A549 (cell line): ENCODE data around the gene LYPD8. TPM values are rescaled to one million over a fixed set of nuclear protein-coding genes. Genes with fewer than 3 reads are reported as not detected.

Source experiments
- ATAC-seq, 2 experiments: fragments of 200-7000 bp in 1 of 2; fragments of >200 bp in 1 of 2; cut with Nextera tagmentation in 1 of 2; cut with Tn5 transposase in 1 of 2; 3 replicates each; pipeline versions ENCODE4 v1.8.0 to v1.9.1; 2018 to 2020; ENCODE audit warnings: mild to moderate bottlenecking in 1 of 2, moderate library complexity in 1 of 2
- CTCF ChIA-PET: fragments of 300-600 bp; sonication (Branson Sonifier 250); formaldehyde crosslinking; extraction: SDS; loops from one replicate; lab custom pipeline; 2021; ENCODE audit warnings: antibody characterized with exemption, inconsistent platforms; lab: Yijun Ruan, JAX
- POLR2A ChIA-PET: fragments of 350-600 bp; formaldehyde crosslinking; extraction: SDS; loops from one replicate; lab custom pipeline; 2021; ENCODE audit warnings: antibody characterized with exemption, inconsistent platforms; lab: Yijun Ruan, JAX
- DNase-seq, 2 experiments: peaks; one replicate each; pipeline versions ENCODE4 v3.0.0 to v3.0.0-alpha.2; 2011 to 2016; ENCODE audit warnings: low read depth in 1 of 2, low spot score in 1 of 2
- FAIRE-seq: peaks from 2 replicates; lab custom pipeline; 2011; peaks lifted over from hg19 to GRCh38; lab: Jason Lieb, UNC
- H3K27ac ChIP-seq, 2 experiments: fragments of >200 bp; sonication (Bioruptor Twin); formaldehyde crosslinking; 3 replicates each; pipeline ENCODE4 v1.5.1; 2016 to 2017
- H3K4me1 ChIP-seq: fragments of >200 bp; sonication (Bioruptor Twin); formaldehyde crosslinking; 3 replicates; pipeline ENCODE4 v1.6.1; 2016
- H3K4me2 ChIP-seq: fragments of >200 bp; sonication (Bioruptor Twin); formaldehyde crosslinking; 3 replicates; pipeline ENCODE4 v1.6.1; 2016
- H3K4me3 ChIP-seq: fragments of >200 bp; sonication (Bioruptor Twin); formaldehyde crosslinking; 3 replicates; pipeline ENCODE4 v1.5.1; 2016
- H3K9me3 ChIP-seq: fragments of >200 bp; sonication (Bioruptor Twin); formaldehyde crosslinking; 3 replicates; pipeline ENCODE4 v1.6.1; 2016
- CEBPB ChIP-seq, 2 experiments: fragments of >200 bp in 1 of 2; sonication (Bioruptor Twin) in 1 of 2; formaldehyde crosslinking in 1 of 2; IDR thresholded peaks; 2 replicates each; pipeline ENCODE4 v1.6.1; 2012 to 2016
- CHD2 ChIP-seq: fragments of 150-350 bp; IDR thresholded peaks from 2 replicates; pipeline ENCODE4 v1.6.1; 2014; ENCODE audit warnings: low read length; ENCODE audit not compliant: partially characterized antibody
- E2F6 ChIP-seq: IDR thresholded peaks from 2 replicates; pipeline ENCODE4 v1.6.1; 2012; ENCODE audit warnings: low read depth, borderline replicate concordance
- EHMT2 ChIP-seq: fragments of 200-600 bp; sonication (generic); IDR thresholded peaks from 2 replicates; pipeline ENCODE4 v1.6.1; 2016; ENCODE audit warnings: antibody characterized with exemption, low read depth, mild to moderate bottlenecking, moderate library complexity
- ELK1 ChIP-seq: fragments of 150-350 bp; IDR thresholded peaks from 2 replicates; pipeline ENCODE4 v1.6.1; 2014; ENCODE audit warnings: low read depth, mild to moderate bottlenecking, low read length
- HDAC2 ChIP-seq: fragments of 200-600 bp; sonication (generic); IDR thresholded peaks from 2 replicates; pipeline ENCODE4 v1.6.1; 2016
- HEYL ChIP-seq: fragments of 250-450 bp; sonication (Bioruptor Pico); IDR thresholded peaks from 2 replicates; pipeline ENCODE4 v1.8.0; 2021; ENCODE audit warnings: mild to moderate bottlenecking, moderate library complexity
- HOXA7 ChIP-seq: fragments of 250-450 bp; sonication (Bioruptor Pico); IDR thresholded peaks from 2 replicates; pipeline ENCODE4 v1.5.0; 2020; ENCODE audit warnings: mild to moderate bottlenecking, moderate library complexity
- HOXB13 ChIP-seq: fragments of 250-450 bp; sonication (Bioruptor Pico); IDR thresholded peaks from 2 replicates; pipeline ENCODE4 v1.5.0; 2020; ENCODE audit warnings: low read depth, mild to moderate bottlenecking, moderate library complexity
- JUNB ChIP-seq: fragments of >200 bp; sonication (Bioruptor Twin); formaldehyde crosslinking; IDR thresholded peaks from 2 replicates; pipeline ENCODE4 v1.6.1; 2016
- MAX ChIP-seq: IDR thresholded peaks from 2 replicates; pipeline ENCODE4 v1.6.1; 2012
- MAZ ChIP-seq: fragments of 150-350 bp; IDR thresholded peaks from 2 replicates; pipeline ENCODE4 v1.6.1; 2014; ENCODE audit warnings: antibody characterized with exemption, low read depth, low read length, borderline replicate concordance
- PBX3 ChIP-seq: IDR thresholded peaks from 2 replicates; pipeline ENCODE4 v1.6.1; 2012
- POLR2A ChIP-seq: IDR thresholded peaks from 2 replicates; pipeline ENCODE4 v1.6.1; 2012; ENCODE audit warnings: mild to moderate bottlenecking, low read length
- RARB ChIP-seq: fragments of 250-450 bp; sonication (Bioruptor Pico); IDR thresholded peaks from 2 replicates; pipeline ENCODE4 v1.8.0; 2021; ENCODE audit warnings: mild to moderate bottlenecking, moderate library complexity
- RNF2 ChIP-seq: fragments of 200-600 bp; sonication (generic); IDR thresholded peaks from 2 replicates; pipeline ENCODE4 v1.6.1; 2016; ENCODE audit warnings: low read depth, mild to moderate bottlenecking, antibody characterized with exemption, moderate library complexity, borderline replicate concordance
- SMC3 ChIP-seq: fragments of >200 bp; sonication (Bioruptor Twin); formaldehyde crosslinking; IDR thresholded peaks from 3 replicates; pipeline ENCODE4 v1.6.1; 2018; ENCODE audit warnings: inconsistent platforms
- SREBF2 ChIP-seq: fragments of 450-650 bp; IDR thresholded peaks from 2 replicates; pipeline ENCODE4 v1.6.1; 2014; ENCODE audit warnings: mild to moderate bottlenecking, moderate library complexity
- TP53 ChIP-seq: fragments of 250-450 bp; sonication (Bioruptor Pico); IDR thresholded peaks from 2 replicates; pipeline ENCODE4 v1.5.0; 2021; ENCODE audit warnings: mild to moderate bottlenecking, moderate library complexity
- ZC3H11A ChIP-seq: fragments of 450-650 bp; IDR thresholded peaks from 2 replicates; pipeline ENCODE4 v1.6.1; 2014; ENCODE audit warnings: antibody characterized with exemption, mild to moderate bottlenecking
- ZFP36 ChIP-seq: fragments of 450-650 bp; IDR thresholded peaks from 2 replicates; pipeline ENCODE4 v1.6.1; 2014; ENCODE audit warnings: borderline replicate concordance; ENCODE audit not compliant: partially characterized antibody
- ZSCAN20 ChIP-seq: fragments of 250-450 bp; sonication (Bioruptor Pico); IDR thresholded peaks from 2 replicates; pipeline ENCODE4 v1.8.0; 2022; ENCODE audit warnings: mild to moderate bottlenecking, moderate library complexity
- WGBS: methylation state at CpG from one replicate; pipeline ENCODE4 v1.1.6; 2017; ENCODE audit errors: missing lambda C conversion rate; 5-methylcytosine and 5-hydroxymethylcytosine counted together
- polyA plus RNA-seq, 4 experiments: library from polyadenylated mRNA; depleted of rRNA in 3 of 4; stranded (reverse); fragments of >200 nt; fragmentation: RNase III in 1 of 4; extraction: RNeasy Plus Mini Kit Qiagen cat#74134 plus additional on column Dnase treatment in 1 of 4; gene quantifications; 2 replicates in 3 of 4; 3 replicates in 1 of 4; pipeline ENCODE4 v1.2.3, GENCODE V29; 2011 to 2017

Gene LYPD8
- polyA plus RNA-seq, 2 of the 4 experiments (the other 2 are of a cell fraction) = 0.12 to 0.53 TPM

- Histone ChIP-seq H3K9me3 (peaks cover 4% of the 10 kb centered on the region; the same call in 1 of the 3 replicates), H3K4me1 (no peaks in the 10 kb centered on the region), H3K4me2 (no peak overlapping the region), H3K4me3 (no peak overlapping the region), H3K27ac (no peak overlapping the region)
- ChIA-PET CTCF (no interaction called here), POLR2A (no interaction called here)
- ATAC-seq (peak; percentile 46 to 47; a peak in 5 of 6 replicates), DNase-seq (no peak), FAIRE-seq (no peak)
- TF ChIP-seq ZSCAN20 (CRISPR knock-in tag) (no peak), TP53 (CRISPR knock-in tag) (no peak), MAZ (no peak), RARB (no peak), HOXB13 (CRISPR knock-in tag) (no peak), SMC3 (no peak), POLR2A (no peak), ELK1 (no peak), EHMT2 (no peak), RNF2 (no peak), HOXA7 (CRISPR knock-in tag) (no peak), E2F6 (no peak)
- 39% methylated on average over 2 of the region's 2 CpGs for WGBS
These were observed 5.1 kb downstream of the LYPD8 start for GRCh38 chr1:248750496-248750895.

GRCh38 chr1:248748211-248748610 lies 7.3 kb downstream of the LYPD8 start:
- CTCF ChIA-PET = no interaction called here
- FAIRE-seq = no peak
- no peak for ATAC-seq

GRCh38 chr1:248740876-248741275 lies 14.7 kb downstream of the LYPD8 start:
- no peak overlapping the region for H3K4me2 ChIP-seq
- no peak overlapping the region for H3K4me3 ChIP-seq
- DNase-seq (no peak), FAIRE-seq (no peak), ATAC-seq (no peak)
- H3K4me1 ChIP-seq = no peaks in the 10 kb centered on the region
- TF ChIP-seq ZSCAN20 (CRISPR knock-in tag) (no peak), JUNB (no peak), MAX (no peak), ZFP36 (no peak), PBX3 (no peak), HDAC2 (no peak)
- no peaks in the 10 kb centered on the region for H3K9me3 ChIP-seq
- WGBS = 73% methylated on average over 7 of the region's 7 CpGs
- H3K27ac ChIP-seq = no peak overlapping the region
- CTCF ChIA-PET = no interaction called here
- POLR2A ChIA-PET = no interaction called here

More at GRCh38 chr1:248748211-248748610, 7.3 kb downstream of the LYPD8 start:
- POLR2A ChIA-PET = no interaction called here
- DNase-seq = no peak
- Histone ChIP-seq H3K4me3 (no peak overlapping the region), H3K27ac (no peak overlapping the region), H3K4me1 (no peaks in the 10 kb centered on the region), H3K9me3 (no peaks in the 10 kb centered on the region), H3K4me2 (0 out of 3 replicates have a peak overlapping the region, but pooled peaks have one; percentile 28)
- WGBS = 56% methylated on average over 3 of the region's 10 CpGs
- TF ChIP-seq CHD2 = no peak
- TF ChIP-seq ZC3H11A = no peak
- TF ChIP-seq SREBF2 = no peak
- TF ChIP-seq HEYL (CRISPR knock-in tag) = no peak
- no peak for TF ChIP-seq CEBPB (IDR thresholded peaks at IDR 0.05)
